Measurements from ENCODE around the gene EMC1. TPM values are rescaled to one million over a fixed set of nuclear protein-coding genes. Genes with fewer than 3 reads are reported as not detected.

Gene EMC1
- total and polyA plus RNA-seq, 2 donors (not counting 3 experiments of a cell fraction or from before 2014, with no cell fraction given): 77.5 to 164 TPM

GRCh38 chr1:19234224-19234623 is 17.1 kb downstream of the EMC1 start:
- H3K27me3 ChIP-seq (ENCODE audit: control insufficient read depth in 2 of 2, insufficient read depth in 2 of 2, low read length in 2 of 2): no peaks in the 10 kb centered on the region
- FAIRE-seq (no peak), DNase-seq (ENCODE audit: low read depth, low spot score) (no peak)
- TF ChIP-seq POLR2AphosphoS5 (IDR thresholded peaks at IDR 0.05; ENCODE audit: insufficient read depth, low read depth, low read length) (no peak), FOS (IDR thresholded peaks at IDR 0.05; ENCODE audit: borderline replicate concordance, insufficient read depth, low read length) (no peak), JUN (IDR thresholded peaks at IDR 0.05; ENCODE audit: borderline replicate concordance, insufficient read depth, insufficient read length, low read depth) (no peak), CTCF (IDR thresholded peaks at IDR 0.05; ENCODE audit: extremely low read depth in 1 of 2, insufficient read depth in 1 of 2, low read depth in 1 of 2, low read length in 2 of 2) (no peak), MAX (IDR thresholded peaks at IDR 0.05; ENCODE audit: insufficient read depth, insufficient read length) (no peak), GATA2 (IDR thresholded peaks at IDR 0.05; ENCODE audit: insufficient read depth, insufficient read length, low read depth, low read length) (no peak), POLR2A (IDR thresholded peaks at IDR 0.05; ENCODE audit: low read depth, low read length) (no peak), EZH2 (IDR thresholded peaks at IDR 0.05; ENCODE audit: borderline replicate concordance, low read depth, low read length, severe bottlenecking) (no peak), MYC (IDR thresholded peaks at IDR 0.05; ENCODE audit: low read depth, low read length) (no peak)
- POLR2A ChIA-PET: no interaction called here
- peaks cover 42 to 59% of the 10 kb centered on the region in 2 experiments for H3K36me3 ChIP-seq (ENCODE audit: control insufficient read depth in 2 of 2, extremely low read depth in 1 of 2, insufficient read depth in 2 of 2, low read length in 2 of 2)
- no peaks in the 10 kb centered on the region for H3K9me1 ChIP-seq (replicated peaks; ENCODE audit: control insufficient read depth, extremely low read depth, insufficient read depth, low read length)
- no peaks in the 10 kb centered on the region for H3K79me2 ChIP-seq (ENCODE audit: control insufficient read depth, insufficient read depth, low read length)
- H2AFZ ChIP-seq (ENCODE audit: low read depth, low read length): no peak overlapping the region
- H3K4me3 ChIP-seq (replicated peaks in 1 of 3; ENCODE audit: insufficient read depth in 1 of 3, low read depth in 1 of 3, low read length in 3 of 3): no peak overlapping the region
- no peaks in the 10 kb centered on the region for H4K20me1 ChIP-seq (replicated peaks; ENCODE audit: control insufficient read depth, extremely low read depth, insufficient read depth, low read length)
- no peak overlapping the region for H3K27ac ChIP-seq (ENCODE audit: insufficient read depth, low read depth, low read length)
- no peaks in the 10 kb centered on the region for H3K9me3 ChIP-seq (replicated peaks; ENCODE audit: control insufficient read depth, insufficient read depth, low read length)
- dilution Hi-C loops (cut with MboI; ENCODE audit: extremely low pct_ligation_motif_present, low sequenced_read_pairs): no loop called here
- no TSS peak for BruUV-seq (replicated peaks)
- CTCF ChIA-PET: interaction anchor here (0.7 to 1.8 kb wide), 3 partner anchors 10 to 420 kb away, joined by 3 to 4 read pairs (median 4); no protein-coding TSS in a partner anchor
- no peak overlapping the region for H3K9ac ChIP-seq (replicated peaks; ENCODE audit: extremely low read depth, insufficient read depth, low read length)
- intact Hi-C loops (cut with micrococcal nuclease): no loop called here
- no peaks in the 10 kb centered on the region for H3K4me1 ChIP-seq (ENCODE audit: control insufficient read depth, extremely low read depth, insufficient read depth, low read length)
- no peak overlapping the region for H3K4me2 ChIP-seq (ENCODE audit: insufficient read depth, low read length)

All from endothelial cell of umbilical vein (primary cell).